Mononuclear cell (primary cell): Measurements from ENCODE around the gene AURKAIP1. TPM values are rescaled to one million over a fixed set of nuclear protein-coding genes. Genes with fewer than 3 reads are reported as not detected.

Source experiments
- H3K27me3 ChIP-seq: 2 replicates; pipeline ENCODE4 v1.6.0; 2011; ENCODE audit warnings: low read length, control low read depth; ENCODE audit not compliant: insufficient read depth
- H3K4me1 ChIP-seq: 2 replicates; pipeline ENCODE4 v1.5.1; 2011; ENCODE audit warnings: mild to moderate bottlenecking, low read length, control low read depth; ENCODE audit not compliant: insufficient read depth
- H3K4me3 ChIP-seq: 2 replicates; pipeline ENCODE4 v1.5.1; 2011; ENCODE audit warnings: mild to moderate bottlenecking, low read length, moderate library complexity
- H3K9me3 ChIP-seq: 2 replicates; pipeline ENCODE4 v1.5.1; 2011; ENCODE audit warnings: low read depth, mild to moderate bottlenecking, control low read depth, low read length
- total RNA-seq: library from RNA; depleted of rRNA; stranded (reverse); fragments of >200 nt; gene quantifications from one replicate; pipeline ENCODE4 v1.2.3, GENCODE V29; 2012

The AURKAIP1 gene
- total RNA-seq, 1 donor = 27.8 TPM

- Histone ChIP-seq H3K27me3 (no peaks in the 10 kb centered on the region), H3K4me1 (no peaks in the 10 kb centered on the region), H3K9me3 (no peaks in the 10 kb centered on the region), H3K4me3 (no peak overlapping the region)
Measured at GRCh38 chr1:1332031-1332755, 42.8 kb downstream of the AURKAIP1 start.

- Histone ChIP-seq H3K27me3 (no peaks in the 10 kb centered on the region), H3K4me1 (peaks cover under 1% of the 10 kb centered on the region), H3K9me3 (no peaks in the 10 kb centered on the region), H3K4me3 (no peak within 1 kb of the TSS)
Measured at GRCh38 chr1:1331068-1331965, 43.7 kb downstream of the AURKAIP1 start, which contains the start of gene TAS1R3. Gene TAS1R3, plus strand, starts transcription at chr1:1331280. Its CDS starts 66 bp downstream, at chr1:1331346.

- Histone ChIP-seq H3K4me1 (peaks cover 9% of the 10 kb centered on the region), H3K9me3 (no peaks in the 10 kb centered on the region), H3K4me3 (no peak overlapping the region), H3K27me3 (no peaks in the 10 kb centered on the region)
Measured at GRCh38 chr1:1330366-1331067, 44.5 kb downstream of the AURKAIP1 start.

GRCh38 chr1:1329304-1330210 lies 45.5 kb downstream of the AURKAIP1 start:
- peaks cover 15% of the 10 kb centered on the region for H3K4me1 ChIP-seq
- no peaks in the 10 kb centered on the region for H3K27me3 ChIP-seq
- H3K4me3 ChIP-seq = no peak overlapping the region
- H3K9me3 ChIP-seq = no peaks in the 10 kb centered on the region

GRCh38 chr1:1328254-1328653 lies 46.8 kb downstream of the AURKAIP1 start:
- no peaks in the 10 kb centered on the region for H3K9me3 ChIP-seq
- peaks cover 19% of the 10 kb centered on the region for H3K4me1 ChIP-seq
- H3K4me3 ChIP-seq = no peak overlapping the region
- H3K27me3 ChIP-seq = no peaks in the 10 kb centered on the region

GRCh38 chr1:1327291-1327690 lies 47.7 kb downstream of the AURKAIP1 start:
- Histone ChIP-seq H3K4me1 (peaks cover 24% of the 10 kb centered on the region), H3K4me3 (no peak overlapping the region), H3K27me3 (no peaks in the 10 kb centered on the region), H3K9me3 (no peaks in the 10 kb centered on the region)

- Histone ChIP-seq H3K9me3 (no peaks in the 10 kb centered on the region), H3K4me1 (peaks cover 27% of the 10 kb centered on the region), H3K27me3 (no peaks in the 10 kb centered on the region), H3K4me3 (no peak overlapping the region)
Measured at GRCh38 chr1:1326075-1326605, 48.9 kb downstream of the AURKAIP1 start.

- peaks cover 27% of the 10 kb centered on the region for H3K4me1 ChIP-seq
- H3K4me3 ChIP-seq = peak overlapping the region; percentile 74
Measured at GRCh38 chr1:1325288-1326074, 49.5 kb downstream of the AURKAIP1 start.

GRCh38 chr1:1324524-1325287 lies 50.3 kb downstream of the AURKAIP1 start, which contains the start of the genes CPTP and INTS11:
Gene CPTP, plus strand, starts transcription at chr1:1324802. Its CDS starts 2,109 bp downstream, at chr1:1326911.
Gene INTS11, minus strand, starts transcription at chr1:1324660. Its CDS starts 52 bp downstream, at chr1:1324608.
- Histone ChIP-seq H3K4me3 (peak within 1 kb of the TSS; percentile 74), H3K9me3 (no peaks in the 10 kb centered on the region), H3K27me3 (no peaks in the 10 kb centered on the region), H3K4me1 (peaks cover 27% of the 10 kb centered on the region)

More at GRCh38 chr1:1325288-1326074, 49.5 kb downstream of the AURKAIP1 start:
- H3K9me3 ChIP-seq = no peaks in the 10 kb centered on the region
- no peaks in the 10 kb centered on the region for H3K27me3 ChIP-seq

GRCh38 chr1:1324084-1324523 lies 50.9 kb downstream of the AURKAIP1 start:
- Histone ChIP-seq H3K9me3 (no peaks in the 10 kb centered on the region), H3K4me1 (peaks cover 27% of the 10 kb centered on the region), H3K4me3 (peak overlapping the region; percentile 74), H3K27me3 (no peaks in the 10 kb centered on the region)
